ENCODE data around the gene TSPAN13.

TSPAN13 gene

GRCh38 chr7:16753102-16753931 is at the start of gene TSPAN13:
TSPAN13 (plus strand) TSS chr7:16753755; CDS start chr7:16753968, 213 bp downstream.
- peak; percentile 30 for DNase-seq (ENCODE audit: low read depth)

GRCh38 chr7:16708511-16708910 is 45.0 kb upstream of the TSPAN13 start:
- DNase-seq (ENCODE audit: low read depth) = no peak

- no peak for DNase-seq (ENCODE audit: low read depth)
Measured at GRCh38 chr7:16708980-16709379, 44.6 kb upstream of the TSPAN13 start.

- no peak for DNase-seq (ENCODE audit: low read depth)
Measured at GRCh38 chr7:16710651-16711050, 42.9 kb upstream of the TSPAN13 start.

- DNase-seq (ENCODE audit: low read depth) = no peak
Measured at GRCh38 chr7:16711730-16712129, 41.8 kb upstream of the TSPAN13 start.

GRCh38 chr7:16712916-16713315 is 40.6 kb upstream of the TSPAN13 start:
- DNase-seq (ENCODE audit: low read depth) = no peak

- DNase-seq (ENCODE audit: low read depth) = no peak
Measured at GRCh38 chr7:16715928-16716327, 37.6 kb upstream of the TSPAN13 start.

- DNase-seq (ENCODE audit: low read depth) = no peak
Measured at GRCh38 chr7:16718111-16718656, 35.4 kb upstream of the TSPAN13 start.

- no peak for DNase-seq (ENCODE audit: low read depth)
Measured at GRCh38 chr7:16719699-16720098, 33.9 kb upstream of the TSPAN13 start.

- DNase-seq (ENCODE audit: low read depth) = peak; percentile 9
Measured at GRCh38 chr7:16721541-16721940, 32.0 kb upstream of the TSPAN13 start.

GRCh38 chr7:16724344-16724743 is 29.2 kb upstream of the TSPAN13 start:
- no peak for DNase-seq (ENCODE audit: low read depth)

GRCh38 chr7:16726189-16726588 is 27.4 kb upstream of the TSPAN13 start:
- DNase-seq (ENCODE audit: low read depth) = no peak

- no peak for DNase-seq (ENCODE audit: low read depth)
Measured at GRCh38 chr7:16727736-16728135, 25.8 kb upstream of the TSPAN13 start.

GRCh38 chr7:16728811-16729210 is 24.7 kb upstream of the TSPAN13 start:
- DNase-seq (ENCODE audit: low read depth) = no peak

GRCh38 chr7:16729541-16729940 is 24.0 kb upstream of the TSPAN13 start:
- no peak for DNase-seq (ENCODE audit: low read depth)

GRCh38 chr7:16730937-16731336 is 22.6 kb upstream of the TSPAN13 start:
- DNase-seq (ENCODE audit: low read depth) = no peak

GRCh38 chr7:16732828-16733227 is 20.7 kb upstream of the TSPAN13 start:
- no peak for DNase-seq (ENCODE audit: low read depth)

- DNase-seq (ENCODE audit: low read depth) = no peak
Measured at GRCh38 chr7:16734148-16734726, 19.3 kb upstream of the TSPAN13 start.

GRCh38 chr7:16735020-16735419 is 18.5 kb upstream of the TSPAN13 start:
- DNase-seq (ENCODE audit: low read depth) = no peak

GRCh38 chr7:16738011-16738688 is 15.4 kb upstream of the TSPAN13 start:
- no peak for DNase-seq (ENCODE audit: low read depth)

GRCh38 chr7:16739863-16740622 is 13.5 kb upstream of the TSPAN13 start:
- no peak for DNase-seq (ENCODE audit: low read depth)

GRCh38 chr7:16740623-16740953 is 13.0 kb upstream of the TSPAN13 start:
- DNase-seq (ENCODE audit: low read depth) = no peak

All from stimulated activated CD4-positive, alpha-beta T cell treated with anti-CD3 and anti-CD28 coated beads, Interleukin-2, amount 100 ng/mL, for 4 hours (primary cell).